HG02970 (cell line): ENCODE measurements around the gene NCOA6.
A peak's percentile ranks its signal among the peaks of the same experiment; 100 is the strongest.

Experiments
- ATAC-seq: cut with Tn5 transposase; IDR thresholded peaks from one replicate; pipeline ENCODE4 v1.9.1; 2021; ENCODE audit warnings: mild to moderate bottlenecking, moderate library complexity, moderate number of reproducible peaks; ENCODE audit not compliant: unreplicated experiment, low FRiP score

The NCOA6 gene

GRCh38 chr20:34706912-34707784 lies 118.3 kb downstream of the NCOA6 start:
- no peak for ATAC-seq

DNA sequence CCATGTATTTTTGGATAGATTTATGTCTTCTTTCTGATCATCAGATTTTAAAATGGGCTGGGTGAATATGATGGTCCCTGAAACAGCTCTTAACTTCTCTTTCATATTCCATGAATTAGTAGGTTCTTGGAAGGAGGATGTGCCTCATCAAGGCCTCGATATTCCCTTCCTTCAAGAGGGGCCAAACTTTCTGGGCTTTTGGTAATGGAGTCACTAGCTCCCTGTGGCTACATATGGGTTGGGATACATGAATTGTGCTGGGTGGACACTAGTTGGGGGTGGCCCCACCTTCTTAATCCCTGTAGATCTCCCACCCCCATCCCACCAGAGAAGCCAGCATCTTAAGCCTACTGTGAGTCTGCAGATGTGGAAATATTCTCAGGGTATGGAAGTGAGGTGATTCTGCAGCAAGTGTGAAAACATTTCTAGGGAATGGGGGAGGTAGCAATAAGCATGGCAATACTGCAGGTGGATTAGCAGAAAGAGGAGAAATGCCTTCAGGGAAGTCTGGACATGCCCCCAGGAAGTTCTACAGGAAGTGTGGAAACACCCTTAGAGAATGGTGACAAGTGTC lies 119.1 kb downstream of the NCOA6 start:
- ATAC-seq, result no peak

- no peak for ATAC-seq
Observed at GRCh38 chr20:34705397-34706301, 119.8 kb downstream of the NCOA6 start.

GRCh38 chr20:34705008-34705396 lies 120.4 kb downstream of the NCOA6 start:
- ATAC-seq, result no peak

DNA sequence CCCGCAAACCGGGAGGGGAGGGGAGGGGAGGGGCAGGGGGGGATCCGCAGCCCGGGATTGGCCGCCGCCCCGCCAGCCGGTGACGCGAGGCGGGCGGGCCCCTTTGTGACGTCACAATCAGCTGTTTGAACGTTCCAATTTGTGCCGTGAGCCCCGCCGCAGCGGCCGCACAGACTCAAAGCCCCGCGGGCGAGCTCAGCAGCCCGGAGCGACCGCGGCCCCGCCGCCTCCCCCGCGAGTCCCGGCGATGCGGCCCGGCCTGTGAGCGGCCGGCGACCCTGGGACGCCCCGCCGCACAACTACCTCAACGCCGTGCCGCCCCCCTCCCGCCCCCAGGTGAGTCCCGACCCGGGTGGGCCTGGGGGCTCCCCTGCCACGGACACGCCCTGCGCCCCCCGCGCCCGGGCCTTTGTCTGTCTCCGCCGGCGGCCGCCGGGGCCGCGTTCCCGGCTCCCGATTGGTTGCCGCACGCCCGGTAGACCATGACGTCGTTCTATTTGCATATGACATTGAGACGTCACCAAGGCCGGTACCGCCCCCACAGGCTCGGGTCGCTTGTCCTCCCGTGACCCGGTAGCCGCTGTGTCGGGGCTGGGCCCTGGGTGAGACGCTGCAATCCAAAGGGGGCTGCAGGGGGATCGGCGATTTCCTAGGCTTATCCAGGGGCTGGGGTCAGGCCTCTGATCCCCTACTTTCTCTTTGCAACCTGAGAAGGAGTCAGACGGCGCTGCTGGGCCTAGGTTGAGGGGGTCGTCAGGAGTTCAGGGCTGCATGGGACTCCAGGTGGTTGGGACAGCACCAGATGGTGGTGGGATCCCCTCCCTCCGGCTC lies 121.1 kb downstream of the NCOA6 start, which contains the start of gene TP53INP2:
Gene TP53INP2, plus strand, starts transcription at position 168 of the 831 bp plus-strand sequence. CDS start 4,396 bp downstream, outside the sequence.
- peak; percentile 39 for ATAC-seq

DNA sequence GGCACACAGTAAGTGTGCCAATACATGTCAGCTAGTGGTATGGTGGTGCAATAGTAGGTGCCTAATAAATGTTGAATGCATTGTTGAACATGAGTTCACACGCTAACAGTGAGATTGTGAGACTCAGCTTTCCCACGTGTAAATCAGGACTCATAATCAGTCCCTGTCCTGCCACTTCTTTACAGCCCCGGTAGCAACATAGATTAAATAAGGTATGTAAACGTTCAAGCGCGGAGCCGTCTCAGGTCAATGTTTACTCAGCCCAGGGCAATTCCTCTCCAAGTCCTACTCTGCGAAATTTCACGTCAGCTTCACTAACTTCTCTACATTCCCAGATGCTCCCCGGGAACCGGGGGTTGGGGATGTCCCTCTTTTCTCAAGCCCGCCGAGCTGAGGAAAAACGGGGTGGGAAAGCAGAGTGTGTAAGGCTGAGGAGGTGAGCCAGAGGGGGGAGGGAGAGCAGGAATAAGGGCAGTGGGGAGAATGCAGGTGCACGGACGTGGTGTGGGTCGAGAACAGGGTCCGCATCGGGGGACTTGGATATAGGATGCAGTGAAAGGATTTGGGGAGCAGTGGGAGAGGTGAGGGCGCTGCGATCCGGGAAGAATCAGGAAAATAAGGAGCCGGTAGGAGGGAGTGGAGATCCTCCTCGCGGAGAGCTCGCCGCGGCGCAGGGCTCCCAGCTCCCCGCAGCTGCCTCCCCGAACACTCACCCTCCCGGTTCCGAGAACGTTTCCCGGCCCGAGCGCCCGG lies 121.9 kb downstream of the NCOA6 start:
- ATAC-seq, result no peak

DNA sequence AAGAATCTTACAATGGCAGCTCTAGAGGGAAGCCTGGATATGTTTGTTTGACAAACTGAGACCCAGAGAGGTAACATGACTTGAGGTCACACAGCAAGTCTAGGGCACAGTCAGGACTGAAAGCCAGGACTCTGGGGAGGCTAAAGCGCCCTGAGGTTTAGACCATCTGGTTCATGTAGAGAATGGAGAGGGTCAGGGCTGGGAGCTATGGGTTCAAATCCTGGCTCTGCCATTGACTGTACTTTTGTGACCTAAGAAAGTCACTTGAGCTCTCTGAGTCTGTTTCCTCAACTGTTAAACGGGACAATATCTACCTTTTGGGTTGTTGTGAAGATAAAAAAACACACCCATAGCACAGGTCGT lies 122.4 kb downstream of the NCOA6 start:
- ATAC-seq, result no peak

- no peak for ATAC-seq
Observed at GRCh38 chr20:34701405-34702085, 123.9 kb downstream of the NCOA6 start.

GRCh38 chr20:34693414-34693813 lies 132.0 kb downstream of the NCOA6 start:
- no peak for ATAC-seq

DNA sequence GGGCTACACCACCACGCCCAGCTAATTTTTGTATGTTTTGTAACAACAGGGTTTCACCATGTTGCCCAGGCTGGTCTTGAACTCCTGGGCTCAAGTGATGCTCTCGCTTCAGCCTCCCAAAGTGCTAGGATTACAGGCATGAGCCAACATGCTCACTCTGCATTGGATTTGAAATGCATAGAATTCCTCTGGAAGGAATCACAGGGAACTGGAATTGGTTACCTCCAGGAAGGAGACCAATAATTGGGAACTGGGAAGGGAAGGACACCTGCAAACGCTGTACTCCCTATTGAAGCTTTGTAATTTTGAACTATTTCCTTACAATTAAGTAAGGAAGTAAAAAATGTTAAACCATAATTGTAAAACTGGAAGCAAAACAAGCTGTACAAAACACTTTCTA lies 133.6 kb downstream of the NCOA6 start:
- ATAC-seq, result no peak

GRCh38 chr20:34689486-34689885 lies 136.0 kb downstream of the NCOA6 start:
- ATAC-seq, result no peak

- ATAC-seq, result no peak
Observed at GRCh38 chr20:34683667-34684066, 141.8 kb downstream of the NCOA6 start.

DNA sequence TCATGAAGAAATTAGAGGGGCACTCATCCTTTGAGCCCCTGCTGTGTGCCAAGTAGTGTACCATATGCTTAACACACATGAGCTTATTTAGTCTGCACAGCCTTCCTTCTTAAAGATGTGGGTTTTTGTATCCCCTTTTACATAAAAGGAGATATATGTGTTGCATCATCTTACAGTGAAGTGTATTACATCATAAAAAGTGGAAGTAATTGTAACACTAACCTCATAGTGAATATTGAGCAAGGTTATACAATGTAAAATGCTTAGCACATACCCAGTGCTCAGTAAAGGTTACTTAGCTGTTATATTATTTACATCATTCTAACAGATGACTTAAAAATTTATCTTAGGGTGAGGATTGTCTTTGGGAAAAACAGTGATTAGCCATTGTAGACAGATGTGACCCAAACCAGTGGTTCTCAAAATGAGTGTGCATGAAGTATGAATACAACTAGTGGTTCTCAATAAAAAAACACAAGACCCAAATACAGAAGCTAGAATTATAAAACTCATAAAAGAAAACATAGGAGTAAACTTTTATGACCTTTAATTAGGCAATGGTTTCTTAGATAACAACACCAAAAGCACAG lies 144.8 kb downstream of the NCOA6 start:
- ATAC-seq, result no peak

DNA sequence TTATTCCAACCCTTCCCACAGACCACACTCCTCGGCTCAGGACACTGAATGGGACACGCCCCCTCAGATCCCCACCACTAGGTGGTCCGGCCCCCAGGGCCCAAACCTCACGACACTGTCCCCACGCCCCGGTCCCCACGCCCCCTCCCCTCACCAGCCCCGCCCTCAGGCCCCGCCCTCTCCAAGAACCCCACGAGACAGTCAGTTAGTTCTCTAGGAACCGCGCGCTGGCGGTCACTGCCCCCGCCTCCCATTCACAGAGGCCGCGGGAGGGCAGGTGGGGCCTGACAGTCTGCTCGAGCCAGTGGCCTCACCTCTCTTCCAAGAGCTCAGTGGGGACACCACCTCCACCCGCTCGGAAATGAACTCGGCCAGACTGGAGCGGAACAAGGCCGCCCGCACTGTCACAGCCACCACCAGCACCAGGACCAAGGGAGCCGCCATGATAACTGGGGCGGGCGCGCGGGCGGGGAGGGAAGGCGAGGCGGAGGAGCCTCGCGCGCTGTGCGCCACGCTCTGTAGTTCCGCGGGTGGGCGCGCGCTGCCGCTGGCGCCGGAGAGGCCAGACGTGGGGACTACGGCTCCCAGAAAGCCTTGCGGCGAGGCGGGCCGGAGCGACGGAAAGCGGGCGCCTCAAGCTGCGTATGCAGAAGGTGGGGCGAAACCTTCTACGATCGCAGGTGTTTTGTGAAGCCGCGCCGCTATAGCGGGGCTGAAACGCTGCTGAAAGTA lies 148.6 kb downstream of the NCOA6 start, which contains the start of gene PIGU:
Gene PIGU, minus strand, starts transcription at position 451 of the 732 bp plus-strand sequence. Its CDS starts 7 bp downstream, at position 444.
- ATAC-seq, result peak; percentile 99

DNA sequence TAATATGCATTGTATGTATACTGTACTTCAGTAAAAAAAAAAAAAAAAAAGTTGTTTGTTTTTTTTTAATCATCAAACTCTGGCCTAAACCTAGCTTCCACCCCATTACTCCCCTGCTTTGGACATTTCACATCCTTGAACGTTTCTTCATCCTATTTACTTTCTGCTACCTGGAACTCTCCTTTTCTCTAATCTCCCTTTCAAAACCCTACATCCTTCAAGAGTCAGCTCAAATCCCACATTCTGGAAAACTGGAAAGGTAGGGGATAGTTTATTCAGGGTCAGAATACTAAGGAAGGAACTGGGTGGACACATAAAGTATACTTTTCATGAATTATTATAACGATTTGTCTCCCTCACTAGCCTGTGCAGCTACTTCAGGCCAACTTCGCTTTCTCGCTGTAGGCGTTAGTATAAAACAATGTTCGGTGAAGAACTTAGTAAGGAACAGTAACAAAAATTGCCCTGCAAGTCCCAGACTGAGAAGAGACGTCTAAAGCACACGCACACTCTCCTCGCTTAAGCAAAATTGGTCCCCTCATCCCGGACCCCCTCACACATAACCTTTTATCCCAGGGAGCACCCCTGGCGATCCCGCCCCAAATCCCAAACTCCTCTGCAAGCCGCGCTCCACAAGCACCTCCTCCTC lies 149.3 kb downstream of the NCOA6 start:
- no peak for ATAC-seq

DNA sequence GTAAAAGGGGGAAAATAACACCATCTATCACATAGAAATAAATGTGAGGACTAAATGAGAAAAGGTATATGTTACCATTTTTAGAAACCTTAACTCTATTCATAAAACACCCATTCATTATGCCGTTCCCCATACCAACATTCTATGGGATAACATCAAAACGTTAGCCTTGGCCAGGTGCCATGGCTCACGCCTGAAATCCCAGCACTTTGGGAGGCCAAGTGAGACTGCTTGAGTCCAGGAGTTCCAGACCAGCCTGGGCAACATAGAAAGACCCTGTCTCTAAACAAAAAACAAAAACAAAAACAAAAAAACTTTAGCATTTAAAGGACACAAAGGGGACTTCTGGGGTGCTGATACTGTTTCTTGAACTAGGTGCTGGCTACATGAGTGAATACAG lies 149.9 kb downstream of the NCOA6 start:
- no peak for ATAC-seq

DNA sequence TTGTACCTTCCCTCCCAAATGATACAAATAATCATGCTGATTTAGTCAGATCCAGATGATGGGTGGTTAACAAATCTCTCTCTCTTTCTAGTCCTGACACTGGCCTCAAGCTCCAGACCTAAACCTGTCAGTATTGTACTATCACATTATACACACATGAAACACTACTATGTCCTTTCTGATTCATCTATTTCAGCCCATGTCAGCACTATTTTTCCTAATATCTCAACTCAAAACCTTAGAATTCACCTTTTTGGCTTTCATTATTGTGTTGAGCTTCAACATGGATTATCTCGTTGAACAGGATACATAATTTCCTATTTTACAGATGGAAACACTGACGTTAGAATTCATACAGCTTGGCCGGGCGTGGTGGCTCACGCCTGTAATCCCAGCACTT lies 152.0 kb downstream of the NCOA6 start:
- no peak for ATAC-seq
